Heart left ventricle (tissue), 13 donors: Measurements from ENCODE around the gene RPL21.
"Not testable (repeated sequence)": the region's sequence is repeated elsewhere in the genome, so short reads cannot be mapped to it uniquely, and the experiment has no call there.

ENCODE experiments used
- CTCF ChIP-seq, 12 donors: fragments of 200-600 bp; sonication (generic) in 4 of 12; IDR thresholded peaks; one replicate each; pipeline versions ENCODE4 v1.5.0 to v1.8.0; 2018 to 2022; ENCODE audit warnings: antibody characterized with exemption in 12 of 12, mild to moderate bottlenecking in 5 of 12
- POLR2A ChIP-seq, 2 donors: fragments of 450-650 bp; IDR thresholded peaks; one replicate each; pipeline ENCODE4 v1.6.1; 2017; ENCODE audit warnings: antibody characterized with exemption in 2 of 2, mild to moderate bottlenecking in 2 of 2, moderate library complexity in 2 of 2
- donor health status: ischemic (EF 13 %, LVEDD 7.1; RV severe dilation, severe dysfunction).
- donor health status: DM: no; HTN: yes; CAD: no.
- donor health status: DM: no; HTN: no; CAD: no.
- donor health status: ischemic (EF 25% LVEDD 6.9; RV normal size, moderate dysfunction).
- donor health status: ischemic (EF 25% LVEDD 5.7; RV mildly dilated, moderate dysfunction).
- donor health status: ischemic (EF 35%, LVEDD 5.7; RV mildly dilated, moderate dysfunction).
- donor health status: nonischemic (EF 11% LVEDD 7.7; RV severe dilation, severe dysfunction).
- donor health status: DM: yes; HTN: yes; CAD: no.
- donor health status: PGD.
- donor health status: ischemic (EF 29% LVEDD 5.4; RV normal size, mild dysfunction).
- donor health status: nonischemic (EF 23%, LVEDD 6.1; RV moderate dilation, normal function).

DNA sequence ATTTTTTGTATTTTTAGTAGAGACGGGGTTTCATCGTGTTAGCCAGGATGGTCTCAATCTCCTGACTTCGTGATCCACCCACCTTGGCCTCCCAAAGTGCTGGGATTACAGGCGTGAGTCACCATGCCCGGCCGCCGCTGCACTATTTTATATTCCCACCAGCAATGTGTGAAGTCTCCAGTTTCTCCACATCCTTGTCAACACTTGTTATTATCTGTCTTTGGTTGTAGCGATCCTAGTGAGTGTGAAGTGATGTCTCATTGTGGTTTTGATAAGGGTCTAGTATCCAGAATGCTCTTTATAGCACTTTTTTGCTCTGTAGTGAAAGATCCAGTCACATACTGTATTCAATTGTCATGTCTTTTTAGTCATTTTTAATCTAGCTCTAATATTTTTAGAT is 40.6 kb downstream of the RPL21 start:
- TF ChIP-seq CTCF, POLR2A (IDR thresholded peaks at IDR 0.05): not testable (repeated sequence)
